ENCODE measurements around the gene MDN1.

Gene MDN1

GRCh38 chr6:89724981-89725380 lies 94.6 kb downstream of the MDN1 start:
- Histone ChIP-seq H3K4me3 (no peak overlapping the region), H3K4me1 (no peaks in the 10 kb centered on the region), H4K20me1 (no peaks in the 10 kb centered on the region), H3K27me3 (no peaks in the 10 kb centered on the region), H3K36me3 (peaks cover 32 to 100% (median 73%) of the 10 kb centered on the region in 11 experiments), H3K27ac (no peak overlapping the region), H3K9ac (no peak overlapping the region), H3K9me3 (replicated peaks in 1 of 11) (no peaks in the 10 kb centered on the region), H3K4me2 (no peak overlapping the region)
- TF ChIP-seq Cebpa-rat (IDR thresholded peaks at IDR 0.05) = no peak

- peaks cover 27 to 100% (median 69%) of the 10 kb centered on the region in 11 experiments for H3K36me3 ChIP-seq
- no peaks in the 10 kb centered on the region for H4K20me1 ChIP-seq
These were observed 96.5 kb downstream of the MDN1 start for GRCh38 chr6:89723046-89723445.

GRCh38 chr6:89716532-89716931 lies 103.1 kb downstream of the MDN1 start:
- no peaks in the 10 kb centered on the region for H3K9me3 ChIP-seq (replicated peaks in 1 of 11)
- peaks cover 48 to 100% (median 84%) of the 10 kb centered on the region in 11 experiments for H3K36me3 ChIP-seq
- no peak overlapping the region for H3K27ac ChIP-seq
- H3K27me3 ChIP-seq = no peaks in the 10 kb centered on the region
- H3K4me3 ChIP-seq = no peak overlapping the region
- H3K4me1 ChIP-seq = no peaks in the 10 kb centered on the region
- H3K9ac ChIP-seq = no peak overlapping the region
- no peaks in the 10 kb centered on the region for H4K20me1 ChIP-seq
- H3K4me2 ChIP-seq = no peak overlapping the region
- TF ChIP-seq Cebpa-rat (IDR thresholded peaks at IDR 0.05) = no peak

More at GRCh38 chr6:89723046-89723445, 96.5 kb downstream of the MDN1 start:
- Histone ChIP-seq H3K27ac (no peak overlapping the region), H3K27me3 (no peaks in the 10 kb centered on the region), H3K4me2 (no peak overlapping the region), H3K9ac (no peak overlapping the region), H3K4me3 (no peak overlapping the region), H3K9me3 (replicated peaks in 1 of 11) (no peaks in the 10 kb centered on the region), H3K4me1 (no peaks in the 10 kb centered on the region)
- TF ChIP-seq Cebpa-rat (IDR thresholded peaks at IDR 0.05) = no peak

DNA sequence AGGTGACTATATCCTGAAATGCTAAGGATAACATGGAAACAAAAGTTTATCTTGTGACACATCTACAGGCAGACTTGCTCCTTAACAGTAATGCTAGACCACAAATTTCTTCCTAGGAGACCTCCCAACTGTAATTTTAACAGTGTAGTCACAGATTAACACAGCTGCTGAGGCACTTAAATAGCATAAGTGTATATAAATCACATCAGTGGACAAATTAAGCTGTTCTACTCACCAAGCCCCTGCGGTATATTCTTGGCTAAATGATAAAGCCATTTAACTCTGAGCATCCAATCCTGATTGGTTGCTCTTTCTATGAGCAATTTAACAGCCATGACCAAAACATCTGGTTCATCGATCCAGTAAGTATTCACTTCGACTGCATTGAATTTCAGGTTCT lies 107.8 kb downstream of the MDN1 start:
- Histone ChIP-seq H3K27me3 (no peaks in the 10 kb centered on the region), H3K9me3 (replicated peaks in 1 of 11) (no peaks in the 10 kb centered on the region), H3K4me1 (no peaks in the 10 kb centered on the region), H3K9ac (no peak overlapping the region), H3K36me3 (peaks cover 46 to 100% (median 90%) of the 10 kb centered on the region in 11 experiments), H3K27ac (no peak overlapping the region), H3K4me2 (no peak overlapping the region), H3K4me3 (no peak overlapping the region), H4K20me1 (no peaks in the 10 kb centered on the region)
- no peak for TF ChIP-seq Cebpa-rat (IDR thresholded peaks at IDR 0.05)

GRCh38 chr6:89708316-89708715 lies 111.3 kb downstream of the MDN1 start:
- H3K27me3 ChIP-seq = no peaks in the 10 kb centered on the region
- no peaks in the 10 kb centered on the region for H3K9me3 ChIP-seq (replicated peaks in 1 of 11)
- no peak overlapping the region for H3K27ac ChIP-seq
- H3K36me3 ChIP-seq = peaks cover 20 to 97% (median 74%) of the 10 kb centered on the region in 11 experiments
- H4K20me1 ChIP-seq = no peaks in the 10 kb centered on the region
- no peaks in the 10 kb centered on the region for H3K4me1 ChIP-seq
- no peak for TF ChIP-seq Cebpa-rat (IDR thresholded peaks at IDR 0.05)
- H3K9ac ChIP-seq = no peak overlapping the region
- no peak overlapping the region for H3K4me3 ChIP-seq
- H3K4me2 ChIP-seq = no peak overlapping the region

DNA sequence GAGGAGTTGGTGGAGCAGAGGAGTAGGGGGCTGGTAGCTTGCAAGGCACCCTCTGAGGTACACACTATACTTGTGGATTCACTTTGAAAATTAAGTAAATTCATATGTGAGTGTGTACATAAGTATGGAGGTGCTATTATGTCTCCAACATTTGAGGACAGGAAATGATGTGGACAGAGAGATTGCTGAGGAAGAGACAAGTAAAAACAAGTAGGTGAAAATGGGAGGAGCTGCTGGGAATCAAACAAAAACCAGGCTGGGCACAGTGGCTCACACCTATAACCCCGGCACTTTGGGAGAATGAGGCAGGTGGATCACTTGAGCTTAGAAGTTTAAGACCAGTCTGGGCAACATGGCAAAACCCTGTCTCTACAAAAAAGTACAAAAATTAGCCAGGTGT lies 111.8 kb downstream of the MDN1 start:
- Histone ChIP-seq H3K4me2 (no peak overlapping the region), H3K4me3 (no peak overlapping the region), H3K4me1 (no peaks in the 10 kb centered on the region), H3K27me3 (no peaks in the 10 kb centered on the region), H3K27ac (no peak overlapping the region), H4K20me1 (no peaks in the 10 kb centered on the region), H3K9ac (no peak overlapping the region), H3K36me3 (peaks cover 20 to 97% (median 71%) of the 10 kb centered on the region in 11 experiments), H3K9me3 (replicated peaks in 1 of 11) (no peaks in the 10 kb centered on the region)
- no peak for TF ChIP-seq Cebpa-rat (IDR thresholded peaks at IDR 0.05)

DNA sequence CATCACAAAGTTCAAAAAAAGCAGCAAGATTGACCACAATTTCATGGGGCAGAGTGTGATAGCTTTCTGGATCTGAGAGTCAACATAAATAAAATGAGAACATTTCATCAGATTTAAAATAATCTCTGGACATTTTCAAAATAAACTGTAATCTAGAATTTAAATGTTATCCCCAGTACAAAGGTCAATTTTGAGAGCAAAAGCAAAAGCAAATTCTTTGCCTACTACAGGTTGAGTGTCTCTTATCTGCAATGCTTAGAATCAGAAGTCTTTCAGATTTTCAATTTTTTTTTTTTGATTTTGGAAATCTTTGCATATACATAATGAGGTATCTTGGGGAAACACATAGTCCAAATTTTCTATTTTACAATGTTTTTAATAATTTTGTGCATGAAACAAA lies 113.5 kb downstream of the MDN1 start:
- Histone ChIP-seq H3K36me3 (peaks cover 20 to 97% (median 72%) of the 10 kb centered on the region in 11 experiments), H3K27me3 (no peaks in the 10 kb centered on the region), H3K27ac (no peak overlapping the region), H3K9me3 (replicated peaks in 1 of 11) (no peaks in the 10 kb centered on the region), H3K4me3 (no peak overlapping the region), H3K4me1 (no peaks in the 10 kb centered on the region), H3K4me2 (no peak overlapping the region), H3K9ac (no peak overlapping the region), H4K20me1 (no peaks in the 10 kb centered on the region)
- no peak for TF ChIP-seq Cebpa-rat (IDR thresholded peaks at IDR 0.05)

- TF ChIP-seq Cebpa-rat (IDR thresholded peaks at IDR 0.05) = no peak
- Histone ChIP-seq H3K4me2 (no peak overlapping the region), H3K27ac (no peak overlapping the region), H3K9me3 (replicated peaks in 1 of 11) (no peaks in the 10 kb centered on the region), H4K20me1 (no peaks in the 10 kb centered on the region), H3K36me3 (peaks cover 31 to 96% (median 70%) of the 10 kb centered on the region in 11 experiments), H3K4me3 (no peak overlapping the region), H3K9ac (no peak overlapping the region), H3K4me1 (no peaks in the 10 kb centered on the region), H3K27me3 (no peaks in the 10 kb centered on the region)
These were observed 116.3 kb downstream of the MDN1 start for GRCh38 chr6:89703292-89703691.

DNA sequence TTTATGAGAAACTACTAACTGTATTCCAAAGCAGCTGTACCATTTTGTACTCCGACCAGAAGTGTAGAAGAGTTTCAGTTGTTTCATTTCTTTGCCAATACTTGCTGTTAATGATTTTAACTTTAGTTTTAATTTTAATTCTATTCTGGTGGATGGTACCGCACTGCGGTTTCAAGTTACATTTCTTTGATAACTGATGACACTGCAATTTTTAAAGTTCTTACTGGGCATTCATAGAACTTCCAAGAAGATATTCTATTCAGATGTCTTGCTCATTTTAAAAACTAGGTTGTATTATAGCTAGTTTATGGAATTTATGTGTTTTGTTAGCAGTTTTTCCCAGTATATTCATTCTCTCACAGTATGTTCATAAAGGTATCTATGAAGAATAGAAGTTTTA lies 117.2 kb downstream of the MDN1 start:
- Histone ChIP-seq H3K4me2 (no peak overlapping the region), H3K9ac (no peak overlapping the region), H3K27me3 (no peaks in the 10 kb centered on the region), H3K36me3 (peaks cover 23 to 96% (median 64%) of the 10 kb centered on the region in 11 experiments; a peak in 21 of 22 replicates), H3K4me1 (no peaks in the 10 kb centered on the region), H3K27ac (no peak overlapping the region), H4K20me1 (no peaks in the 10 kb centered on the region), H3K9me3 (replicated peaks in 1 of 11) (no peaks in the 10 kb centered on the region), H3K4me3 (no peak overlapping the region)
- TF ChIP-seq Cebpa-rat (IDR thresholded peaks at IDR 0.05) = no peak

DNA sequence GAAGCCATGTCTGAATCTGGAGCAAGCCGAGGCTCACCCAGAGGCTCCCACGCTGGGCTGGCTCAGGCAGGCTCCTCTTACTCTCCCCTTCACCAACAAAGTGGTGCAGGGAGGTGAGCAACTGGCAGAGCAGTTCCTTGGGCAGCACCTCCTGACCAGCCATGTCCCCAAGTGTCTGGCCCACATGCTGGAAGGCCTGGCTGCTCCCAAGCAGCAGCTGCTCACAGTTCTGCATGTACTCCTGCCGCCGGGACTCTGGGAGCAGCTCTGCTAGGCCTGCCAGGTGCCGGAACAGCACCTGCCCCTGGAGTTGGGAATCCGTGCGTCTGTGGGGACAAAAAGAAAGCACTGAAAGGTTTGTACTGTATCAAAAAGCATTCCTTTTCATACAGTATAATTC lies 123.9 kb downstream of the MDN1 start:
- Histone ChIP-seq H4K20me1 (no peaks in the 10 kb centered on the region), H3K9me3 (replicated peaks in 1 of 11) (no peaks in the 10 kb centered on the region), H3K4me3 (no peak overlapping the region), H3K9ac (no peak overlapping the region), H3K27ac (no peak overlapping the region), H3K4me1 (peaks cover 1 to 5% (median 4%) of the 10 kb centered on the region in 10 experiments; a peak in 14 of 20 replicates), H3K4me2 (no peak overlapping the region), H3K36me3 (peaks cover 44 to 98% (median 72%) of the 10 kb centered on the region in 11 experiments), H3K27me3 (no peaks in the 10 kb centered on the region)
- TF ChIP-seq Cebpa-rat (IDR thresholded peaks at IDR 0.05) = no peak
